Measurements from ENCODE around the gene NUDT6. TPM values are rescaled to one million over a fixed set of nuclear protein-coding genes. Genes with fewer than 3 reads are reported as not detected.
A peak's percentile ranks its signal among the peaks of the same experiment; 100 is the strongest.

Gene NUDT6
- total RNA-seq, 4 donors from 2014 or later: 2.5 to 10.2 (median 6.2) TPM

- ATAC-seq (ENCODE audit: low FRiP score): no peak
- TF ChIP-seq CTCF (IDR thresholded peaks at IDR 0.05): no peak
- no peak for DNase-seq (ENCODE audit: low spot score)
Measured at GRCh38 chr4:122906859-122907305, 15.5 kb downstream of the NUDT6 start.

- TF ChIP-seq CTCF (IDR thresholded peaks at IDR 0.05): no peak
- DNase-seq (ENCODE audit: low spot score): no peak
- no peak for ATAC-seq (ENCODE audit: low FRiP score)
Measured at GRCh38 chr4:122903766-122904288, 18.6 kb downstream of the NUDT6 start.

DNA sequence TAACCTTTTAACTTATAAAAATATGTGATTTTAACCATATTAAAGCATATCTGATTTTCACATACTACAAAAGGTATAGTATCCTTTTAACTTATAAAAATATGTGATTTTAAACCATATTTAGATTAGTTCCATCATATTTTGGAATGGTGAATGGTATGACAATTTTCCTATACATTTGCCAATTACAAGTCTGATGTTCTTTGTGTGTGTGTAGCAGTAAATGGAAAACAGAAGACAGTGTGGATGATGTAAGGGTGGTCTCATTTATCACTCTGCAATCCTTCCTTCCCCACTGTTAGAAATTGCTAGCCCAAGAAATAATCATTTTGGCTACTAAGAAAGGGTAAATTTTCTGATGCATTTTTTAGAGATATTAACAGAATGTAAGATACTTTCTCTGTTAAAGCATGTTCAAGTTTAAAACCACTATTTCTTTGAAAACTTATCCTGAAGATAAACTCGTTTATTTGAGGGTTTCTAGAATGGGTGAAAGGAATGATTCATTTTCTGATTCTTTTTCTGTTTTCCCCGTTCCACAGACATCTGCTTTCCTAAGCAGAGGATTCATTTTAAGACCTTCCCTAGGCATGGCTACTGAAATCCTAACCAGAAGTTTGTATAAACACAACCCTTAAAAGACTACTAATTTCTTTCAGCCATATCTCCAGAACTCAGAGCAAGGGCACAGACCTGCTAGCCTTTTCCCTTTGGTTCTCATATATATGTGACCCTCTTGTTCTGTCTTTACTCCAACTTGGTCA, 21.0 kb downstream of the NUDT6 start:
- no peak for TF ChIP-seq CTCF (IDR thresholded peaks at IDR 0.05)
- no peak for ATAC-seq (ENCODE audit: low FRiP score)
- DNase-seq (ENCODE audit: low spot score): no peak

DNA sequence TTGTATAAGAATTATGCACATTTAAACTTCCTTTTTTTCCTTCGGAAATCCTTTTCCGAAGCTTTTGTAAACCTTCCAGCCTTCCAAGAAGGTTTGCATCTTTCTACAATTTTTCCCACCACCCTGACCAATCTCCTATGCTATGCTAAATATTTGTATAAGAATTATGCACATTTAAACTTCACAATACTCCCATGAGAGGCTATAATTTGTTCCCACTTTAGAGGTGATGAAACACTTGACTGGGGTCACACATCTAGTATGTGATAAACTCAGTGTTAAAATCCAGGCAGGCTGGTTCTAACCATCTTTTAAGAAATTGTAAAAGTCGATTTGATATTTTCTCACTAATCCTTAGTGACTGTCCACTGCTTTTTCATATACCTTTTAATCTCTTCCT, 22.1 kb downstream of the NUDT6 start:
- TF ChIP-seq CTCF (IDR thresholded peaks at IDR 0.05): no peak
- no peak for DNase-seq (ENCODE audit: low spot score)
- no peak for ATAC-seq (ENCODE audit: low FRiP score)

- TF ChIP-seq CTCF (IDR thresholded peaks at IDR 0.05): no peak
- DNase-seq (ENCODE audit: low spot score) (no peak), ATAC-seq (ENCODE audit: low FRiP score) (no peak)
Measured at GRCh38 chr4:122899682-122900081, 22.7 kb downstream of the NUDT6 start.

GRCh38 chr4:122898370-122899150, 23.8 kb downstream of the NUDT6 start:
- DNase-seq (ENCODE audit: low spot score): no peak
- no peak for TF ChIP-seq CTCF (IDR thresholded peaks at IDR 0.05)
- peak; percentile 80 for ATAC-seq (ENCODE audit: low FRiP score)
